ENCODE measurements around the gene URB1. TPM values are rescaled to one million over a fixed set of nuclear protein-coding genes. Genes with fewer than 3 reads are reported as not detected.

Gene URB1
- polyA plus RNA-seq, 1 of the 3 experiments (the other 2 are of a cell fraction), result 9.9 TPM

GRCh38 chr21:32403201-32403777 is 10.5 kb upstream of the URB1 start (continued):
- no peak for TF ChIP-seq TAF1 (IDR thresholded peaks at IDR 0.05; ENCODE audit: borderline replicate concordance, low read depth, low read length)
- TF ChIP-seq SMC3 (IDR thresholded peaks at IDR 0.05; ENCODE audit: low read depth, low read length), result peak; percentile 73
- TF ChIP-seq RXRA (IDR thresholded peaks at IDR 0.05; ENCODE audit: borderline replicate concordance, low read depth), result no peak
- TF ChIP-seq SIN3A (IDR thresholded peaks at IDR 0.05; ENCODE audit: borderline replicate concordance, low read depth, low read length), result no peak
- TF ChIP-seq NFIC (IDR thresholded peaks at IDR 0.05; ENCODE audit: borderline replicate concordance), result no peak
- TF ChIP-seq NRF1 (IDR thresholded peaks at IDR 0.05; ENCODE audit: low read depth, low read length), result no peak
- no peak for TF ChIP-seq YY1 (IDR thresholded peaks at IDR 0.05; ENCODE audit: low read depth)
- peak; percentile 39; the same call in 1 of the 2 replicates for TF ChIP-seq GATA2 (CRISPR knock-in tag; IDR thresholded peaks at IDR 0.05)
- no peak for TF ChIP-seq JUND (IDR thresholded peaks at IDR 0.05)
- TF ChIP-seq ZBTB33 (IDR thresholded peaks at IDR 0.05; ENCODE audit: borderline replicate concordance, low read depth), result no peak

- H3F3A ChIP-seq (replicated peaks; ENCODE audit: insufficient read depth), result peaks cover 4% of the 10 kb centered on the region
- peak overlapping the region; percentile 98 to 99 for H3K4me3 ChIP-seq (ENCODE audit: low read depth in 2 of 2, low read length in 1 of 2)
- DNase-seq, result no peak
- peaks cover 18% of the 10 kb centered on the region for H4K20me1 ChIP-seq (ENCODE audit: insufficient read depth)
- ChIA-PET CTCF (interaction anchor here (0.9 to 5.6 kb wide), 4 partner anchors 9 to 932 kb away, joined by 3 to 38 read pairs (median 12); no protein-coding TSS in a partner anchor), POLR2A (no interaction called here)
- peak overlapping the region; percentile 73 to 88; a peak in 3 of 4 replicates for H3K27ac ChIP-seq (ENCODE audit: low read depth in 2 of 2, low read length in 1 of 2)
- H3K4me1 ChIP-seq (ENCODE audit: control insufficient read depth in 1 of 2, insufficient read depth in 2 of 2, low read depth in 1 of 2, low read length in 1 of 2), result peaks cover 5 to 26% of the 10 kb centered on the region in 2 experiments; a peak in 3 of 4 replicates
- peaks cover 42% of the 10 kb centered on the region for H3K79me2 ChIP-seq (ENCODE audit: insufficient read depth)
- H2AFZ ChIP-seq (ENCODE audit: low read depth), result peak overlapping the region; percentile 97; the same call in 1 of the 2 replicates
- no peaks in the 10 kb centered on the region for H3K27me3 ChIP-seq (ENCODE audit: insufficient read depth)
- H3K36me3 ChIP-seq (replicated peaks in 1 of 2; ENCODE audit: control insufficient read depth in 1 of 2, insufficient read depth in 2 of 2, low read length in 1 of 2), result peaks cover 0 to 8% of the 10 kb centered on the region in 2 experiments
- peak overlapping the region; percentile 97 for H3K4me2 ChIP-seq
- H3K9ac ChIP-seq, result peak overlapping the region; percentile 73
- WGBS (ENCODE audit: low lambda C conversion rate), result 75% methylated on average over 9 of the region's 9 CpGs
- H3K9me2 ChIP-seq, result no peaks in the 10 kb centered on the region
- no peaks in the 10 kb centered on the region for H3K9me3 ChIP-seq
- TF ChIP-seq RCOR1 (IDR thresholded peaks at IDR 0.05; ENCODE audit: low read length) (no peak), NRF1 (IDR thresholded peaks at IDR 0.05; ENCODE audit: low read depth, low read length) (no peak)
Measured at GRCh38 chr21:32393677-32394001, 827 bp upstream of the URB1 start.

- Histone ChIP-seq H3K4me1 (ENCODE audit: control insufficient read depth in 1 of 2, insufficient read depth in 2 of 2, low read depth in 1 of 2, low read length in 1 of 2) (peaks cover 6 to 37% of the 10 kb centered on the region in 2 experiments; a peak in 3 of 4 replicates), H3K9me2 (no peaks in the 10 kb centered on the region), H3K9me3 (no peaks in the 10 kb centered on the region), H3K4me2 (peak overlapping the region; percentile 97), H4K20me1 (ENCODE audit: insufficient read depth) (peaks cover 29% of the 10 kb centered on the region), H3K4me3 (ENCODE audit: low read depth in 2 of 2, low read length in 1 of 2) (peak overlapping the region; percentile 98 to 99), H3K79me2 (ENCODE audit: insufficient read depth) (peaks cover 55% of the 10 kb centered on the region), H3K9ac (peak overlapping the region; percentile 73), H3K27ac (ENCODE audit: low read depth in 2 of 2, low read length in 1 of 2) (peak overlapping the region; percentile 45 to 51; a peak in 3 of 4 replicates), H3F3A (replicated peaks; ENCODE audit: insufficient read depth) (peaks cover 4% of the 10 kb centered on the region), H2AFZ (ENCODE audit: low read depth) (peak overlapping the region; percentile 97; the same call in 1 of the 2 replicates), H3K27me3 (ENCODE audit: insufficient read depth) (no peaks in the 10 kb centered on the region), H3K36me3 (replicated peaks in 1 of 2; ENCODE audit: control insufficient read depth in 1 of 2, insufficient read depth in 2 of 2, low read length in 1 of 2) (peaks cover 5 to 18% of the 10 kb centered on the region in 2 experiments)
- DNase-seq, result no peak
- 1% methylated on average over 16 of the region's 32 CpGs for WGBS (ENCODE audit: low lambda C conversion rate)
- CTCF ChIA-PET, result interaction anchor here (1.0 to 2.1 kb wide), 4 partner anchors 10 to 209 kb away, joined by 3 to 15 read pairs (median 8); no protein-coding TSS in a partner anchor
- POLR2A ChIA-PET, result no interaction called here
- no peak for TF ChIP-seq FOXJ3 (CRISPR knock-in tag; IDR thresholded peaks at IDR 0.05)
- no peak for TF ChIP-seq EZH2phosphoT487 (IDR thresholded peaks at IDR 0.05; ENCODE audit: borderline replicate concordance, low read depth)
- no peak for TF ChIP-seq CTCF (IDR thresholded peaks at IDR 0.05)
- 0 out of 2 replicates have a peak, but pooled peaks have one; percentile 31 for TF ChIP-seq YY1 (IDR thresholded peaks at IDR 0.05; ENCODE audit: low read depth)
Measured at GRCh38 chr21:32392299-32392879, 423 bp downstream of the URB1 start.
